ENCODE data around the gene UNKL.

UNKL gene

DNA sequence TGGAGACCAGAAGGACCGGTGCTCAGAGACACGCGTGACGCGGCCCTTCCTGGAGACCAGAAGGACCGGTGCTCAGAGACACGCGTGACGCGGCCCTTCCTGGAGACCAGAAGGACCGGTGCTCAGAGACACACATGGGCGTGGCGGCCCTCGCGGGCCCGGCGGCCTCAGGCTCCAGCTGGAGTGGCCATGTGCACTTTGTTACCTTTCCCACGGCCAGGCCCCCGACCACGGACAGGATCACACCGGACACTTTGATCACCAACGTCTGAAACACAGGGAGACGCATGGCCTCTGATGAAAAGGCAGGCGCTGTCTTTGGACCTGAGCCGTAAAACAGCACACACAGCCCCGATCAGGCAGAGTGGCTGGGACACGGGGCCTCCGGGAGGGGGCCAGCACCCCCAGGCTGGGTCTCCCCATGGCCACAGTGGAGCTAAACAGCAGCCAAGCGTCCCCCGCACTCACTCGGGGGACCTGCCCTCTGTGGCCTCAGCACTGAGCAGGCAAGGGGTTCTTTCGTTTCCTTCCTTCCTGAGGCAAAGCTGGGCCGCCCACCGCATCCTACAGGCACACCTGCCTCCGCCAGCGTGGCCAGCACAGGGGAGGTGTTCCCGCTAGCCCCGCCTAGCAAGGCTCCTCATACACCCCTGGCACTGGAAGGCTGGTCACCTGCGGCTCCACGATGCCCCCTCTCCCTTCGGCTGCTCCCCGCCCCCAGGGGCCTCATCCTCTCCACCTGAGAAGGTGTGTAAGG is 43.2 kb upstream of the UNKL start:
- no peak for TF ChIP-seq ZNF133 (tag by site-specific recombination; IDR thresholded peaks at IDR 0.05)
- no peak for TF ChIP-seq ZNF791 (tag by site-specific recombination; IDR thresholded peaks at IDR 0.05)
- TF ChIP-seq, protein P1, sequence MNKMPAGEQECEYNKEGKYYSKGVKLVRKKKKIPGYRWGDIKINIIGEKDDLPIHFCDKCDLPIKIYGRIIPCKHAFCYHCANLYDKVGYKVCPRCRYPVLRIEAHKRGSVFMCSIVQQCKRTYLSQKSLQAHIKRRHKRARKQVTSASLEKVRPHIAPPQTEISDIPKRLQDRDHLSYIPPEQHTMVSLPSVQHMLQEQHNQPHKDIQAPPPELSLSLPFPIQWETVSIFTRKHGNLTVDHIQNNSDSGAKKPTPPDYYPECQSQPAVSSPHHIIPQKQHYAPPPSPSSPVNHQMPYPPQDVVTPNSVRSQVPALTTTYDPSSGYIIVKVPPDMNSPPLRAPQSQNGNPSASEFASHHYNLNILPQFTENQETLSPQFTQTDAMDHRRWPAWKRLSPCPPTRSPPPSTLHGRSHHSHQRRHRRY (tag by site-specific recombination; IDR thresholded peaks at IDR 0.05): no peak
- TF ChIP-seq ZNF48 (tag by site-specific recombination; IDR thresholded peaks at IDR 0.05): no peak
- no peak for TF ChIP-seq ZNF843 (tag by site-specific recombination; IDR thresholded peaks at IDR 0.05)
- no peak for TF ChIP-seq ZNF747 (tag by site-specific recombination; IDR thresholded peaks at IDR 0.05)
- TF ChIP-seq ZNF335 (tag by site-specific recombination; conservative IDR thresholded peaks at IDR 0.05): no peak
- no peak for TF ChIP-seq ZBTB17 (tag by site-specific recombination; IDR thresholded peaks at IDR 0.05)
- TF ChIP-seq SP2 (tag by site-specific recombination; IDR thresholded peaks at IDR 0.05): no peak
- no peak for TF ChIP-seq YY2 (tag by site-specific recombination; IDR thresholded peaks at IDR 0.05)
- no peak for TF ChIP-seq ZNF792 (tag by site-specific recombination; IDR thresholded peaks at IDR 0.05)
- TF ChIP-seq BCL11A (tag by site-specific recombination; IDR thresholded peaks at IDR 0.05; ENCODE audit: low read depth): no peak
- TF ChIP-seq ZNF114 (tag by site-specific recombination; IDR thresholded peaks at IDR 0.05): no peak
- TF ChIP-seq, protein P2, sequence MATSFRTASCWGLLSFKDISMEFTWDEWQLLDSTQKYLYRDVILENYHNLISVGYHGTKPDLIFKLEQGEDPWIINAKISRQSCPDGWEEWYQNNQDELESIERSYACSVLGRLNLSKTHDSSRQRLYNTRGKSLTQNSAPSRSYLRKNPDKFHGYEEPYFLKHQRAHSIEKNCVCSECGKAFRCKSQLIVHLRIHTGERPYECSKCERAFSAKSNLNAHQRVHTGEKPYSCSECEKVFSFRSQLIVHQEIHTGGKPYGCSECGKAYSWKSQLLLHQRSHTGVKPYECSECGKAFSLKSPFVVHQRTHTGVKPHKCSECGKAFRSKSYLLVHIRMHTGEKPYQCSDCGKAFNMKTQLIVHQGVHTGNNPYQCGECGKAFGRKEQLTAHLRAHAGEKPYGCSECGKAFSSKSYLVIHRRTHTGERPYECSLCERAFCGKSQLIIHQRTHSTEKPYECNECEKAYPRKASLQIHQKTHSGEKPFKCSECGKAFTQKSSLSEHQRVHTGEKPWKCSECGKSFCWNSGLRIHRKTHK (tag by site-specific recombination; IDR thresholded peaks at IDR 0.05): no peak
- no peak for TF ChIP-seq ZNF785 (tag by site-specific recombination; IDR thresholded peaks at IDR 0.05)
- TF ChIP-seq ZNF544 (tag by site-specific recombination; IDR thresholded peaks at IDR 0.05): no peak
- TF ChIP-seq, protein P3, sequence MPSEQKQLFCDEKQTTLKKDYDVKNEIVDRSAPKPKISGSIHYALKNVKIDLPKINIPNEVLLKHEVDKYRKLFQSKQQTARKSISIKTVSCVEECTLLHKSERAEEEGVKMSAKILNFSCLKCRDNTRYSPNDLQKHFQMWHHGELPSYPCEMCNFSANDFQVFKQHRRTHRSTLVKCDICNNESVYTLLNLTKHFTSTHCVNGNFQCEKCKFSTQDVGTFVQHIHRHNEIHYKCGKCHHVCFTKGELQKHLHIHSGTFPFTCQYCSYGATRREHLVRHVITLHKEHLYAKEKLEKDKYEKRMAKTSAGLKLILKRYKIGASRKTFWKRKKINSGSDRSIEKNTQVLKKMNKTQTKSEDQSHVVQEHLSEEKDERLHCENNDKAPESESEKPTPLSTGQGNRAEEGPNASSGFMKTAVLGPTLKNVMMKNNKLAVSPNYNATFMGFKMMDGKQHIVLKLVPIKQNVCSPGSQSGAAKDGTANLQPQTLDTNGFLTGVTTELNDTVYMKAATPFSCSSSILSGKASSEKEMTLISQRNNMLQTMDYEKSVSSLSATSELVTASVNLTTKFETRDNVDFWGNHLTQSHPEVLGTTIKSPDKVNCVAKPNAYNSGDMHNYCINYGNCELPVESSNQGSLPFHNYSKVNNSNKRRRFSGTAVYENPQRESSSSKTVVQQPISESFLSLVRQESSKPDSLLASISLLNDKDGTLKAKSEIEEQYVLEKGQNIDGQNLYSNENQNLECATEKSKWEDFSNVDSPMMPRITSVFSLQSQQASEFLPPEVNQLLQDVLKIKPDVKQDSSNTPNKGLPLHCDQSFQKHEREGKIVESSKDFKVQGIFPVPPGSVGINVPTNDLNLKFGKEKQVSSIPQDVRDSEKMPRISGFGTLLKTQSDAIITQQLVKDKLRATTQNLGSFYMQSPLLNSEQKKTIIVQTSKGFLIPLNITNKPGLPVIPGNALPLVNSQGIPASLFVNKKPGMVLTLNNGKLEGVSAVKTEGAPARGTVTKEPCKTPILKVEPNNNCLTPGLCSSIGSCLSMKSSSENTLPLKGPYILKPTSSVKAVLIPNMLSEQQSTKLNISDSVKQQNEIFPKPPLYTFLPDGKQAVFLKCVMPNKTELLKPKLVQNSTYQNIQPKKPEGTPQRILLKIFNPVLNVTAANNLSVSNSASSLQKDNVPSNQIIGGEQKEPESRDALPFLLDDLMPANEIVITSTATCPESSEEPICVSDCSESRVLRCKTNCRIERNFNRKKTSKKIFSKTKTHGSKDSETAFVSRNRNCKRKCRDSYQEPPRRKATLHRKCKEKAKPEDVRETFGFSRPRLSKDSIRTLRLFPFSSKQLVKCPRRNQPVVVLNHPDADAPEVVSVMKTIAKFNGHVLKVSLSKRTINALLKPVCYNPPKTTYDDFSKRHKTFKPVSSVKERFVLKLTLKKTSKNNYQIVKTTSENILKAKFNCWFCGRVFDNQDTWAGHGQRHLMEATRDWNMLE (tag by site-specific recombination; conservative IDR thresholded peaks at IDR 0.05; ENCODE audit: low read depth): no peak
- Histone ChIP-seq H3K4me1 (ENCODE audit: control insufficient read depth, insufficient read depth, low read length) (no peaks in the 10 kb centered on the region), H3K9me3 (ENCODE audit: control insufficient read depth, insufficient read depth, low read depth, low read length) (no peaks in the 10 kb centered on the region), H3K27ac (ENCODE audit: extremely low read depth, low read depth, low read length) (no peak overlapping the region), H3K36me3 (ENCODE audit: control insufficient read depth in 2 of 2, insufficient read depth in 1 of 2, low read length in 2 of 2) (peaks cover 0 to 74% of the 10 kb centered on the region in 2 experiments; a peak in 1 of 3 replicates), H3K4me3 (ENCODE audit: low read depth, low read length) (no peak overlapping the region)
- ChIA-PET POLR2A (no interaction called here), CTCF (no interaction called here)

DNA sequence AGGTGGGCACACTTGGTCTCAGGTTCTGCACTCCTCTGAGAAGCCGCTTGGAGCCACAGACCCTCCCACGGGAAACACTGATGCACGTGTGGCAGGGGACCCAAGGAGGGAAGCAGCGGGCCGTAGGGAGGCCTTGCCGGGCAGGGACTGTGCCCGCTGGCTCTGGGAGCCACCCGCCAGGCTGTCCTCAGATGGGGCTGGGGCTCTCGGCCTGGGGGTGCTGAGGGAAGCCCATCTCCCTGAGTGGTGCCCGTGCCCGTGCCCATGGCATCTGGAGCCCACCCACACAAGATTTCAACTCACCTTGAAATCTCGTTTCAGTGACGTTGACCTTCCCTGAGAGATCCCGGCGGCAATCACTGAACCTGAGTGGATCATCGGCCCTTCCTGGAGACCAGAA is 42.4 kb upstream of the UNKL start:
- POLR2A ChIA-PET: no interaction called here
- Histone ChIP-seq H3K36me3 (ENCODE audit: control insufficient read depth in 2 of 2, insufficient read depth in 1 of 2, low read length in 2 of 2) (peaks cover 0 to 81% of the 10 kb centered on the region in 2 experiments; a peak in 1 of 3 replicates), H3K4me3 (ENCODE audit: low read depth, low read length) (no peak overlapping the region), H3K9me3 (ENCODE audit: control insufficient read depth, insufficient read depth, low read depth, low read length) (no peaks in the 10 kb centered on the region), H3K27ac (ENCODE audit: extremely low read depth, low read depth, low read length) (no peak overlapping the region), H3K4me1 (ENCODE audit: control insufficient read depth, insufficient read depth, low read length) (no peaks in the 10 kb centered on the region)
- no peak for TF ChIP-seq ZNF785 (tag by site-specific recombination; IDR thresholded peaks at IDR 0.05)
- no peak for TF ChIP-seq KLF1 (tag by site-specific recombination; IDR thresholded peaks at IDR 0.05)
- no peak for TF ChIP-seq ZNF223 (tag by site-specific recombination; IDR thresholded peaks at IDR 0.05)
- no peak for TF ChIP-seq ZNF670 (tag by site-specific recombination; IDR thresholded peaks at IDR 0.05; ENCODE audit: low read depth)
- 0 out of 2 replicates have a peak, but pooled peaks have one; percentile 21 for TF ChIP-seq SCRT2 (tag by site-specific recombination; IDR thresholded peaks at IDR 0.05)
- CTCF ChIA-PET: no interaction called here
